CD4-positive, alpha-beta T cell (primary cell): ENCODE data around the gene NAA16. TPM values are rescaled to one million over a fixed set of nuclear protein-coding genes. Genes with fewer than 3 reads are reported as not detected.

ENCODE experiments used
- ATAC-seq: fragments of 200-7000 bp; cut with Tn5 transposase; one replicate; pipeline ENCODE4 v1.10.0; 2022; ENCODE audit warnings: mild to moderate bottlenecking; ENCODE audit not compliant: poor library complexity
- CTCF ChIA-PET: fragments of 350-600 bp; sonication (Branson Sonifier 250); formaldehyde crosslinking; loops from one replicate; lab custom pipeline; 2021; ENCODE audit warnings: antibody characterized with exemption, inconsistent platforms; lab: Charles Lee
- POLR2A ChIA-PET: fragments of 350-600 bp; sonication (Branson Sonifier 250); formaldehyde crosslinking; loops from one replicate; lab custom pipeline; 2021; ENCODE audit warnings: antibody characterized with exemption, inconsistent platforms; lab: Charles Lee
- DNase-seq, 14 experiments: peaks; one replicate each; pipeline ENCODE4 v3.0.0-alpha.2; 2013 to 2020; ENCODE audit warnings: mixed read lengths in 2 of 14
- H3K27ac ChIP-seq, 2 donors: one replicate each; pipeline versions ENCODE4 v1.5.1 to v1.7.0; 2013; ENCODE audit warnings: low read length in 2 of 2, low read depth in 1 of 2, mild to moderate bottlenecking in 1 of 2
- H3K27me3 ChIP-seq, 2 experiments: 1 replicate in 1 of 2; 2 replicates in 1 of 2; pipeline versions ENCODE4 v1.6.1 to v1.7.0; 2013; ENCODE audit warnings: low read length in 2 of 2, control low read depth in 1 of 2, mild to moderate bottlenecking in 1 of 2, moderate library complexity in 1 of 2; ENCODE audit not compliant: insufficient read depth in 2 of 2, control insufficient read depth in 1 of 2
- H3K36me3 ChIP-seq: one replicate; pipeline ENCODE4 v1.6.1; 2013; ENCODE audit warnings: low read length, control low read depth; ENCODE audit not compliant: insufficient read depth
- H3K4me1 ChIP-seq: one replicate; pipeline ENCODE4 v1.6.1; 2013; ENCODE audit warnings: low read length, control low read depth; ENCODE audit not compliant: insufficient read depth
- H3K4me3 ChIP-seq: one replicate; pipeline ENCODE4 v1.5.1; 2013; ENCODE audit warnings: mild to moderate bottlenecking, low read length, moderate library complexity
- H3K9me3 ChIP-seq, 2 experiments: 1 replicate in 1 of 2; 2 replicates in 1 of 2; pipeline versions ENCODE4 v1.6.1 to v1.7.0; 2013; ENCODE audit warnings: low read length in 2 of 2, mild to moderate bottlenecking in 2 of 2, control low read depth in 1 of 2, moderate library complexity in 1 of 2; ENCODE audit not compliant: control insufficient read depth in 1 of 2, insufficient read depth in 1 of 2
- H3K27ac Mint-ChIP-seq: one replicate; pipeline ENCODE4 v1.8.0; 2020; ENCODE audit warnings: mixed read lengths
- H3K27me3 Mint-ChIP-seq: one replicate; pipeline ENCODE4 v1.8.0; 2021; ENCODE audit warnings: mixed read lengths
- H3K36me3 Mint-ChIP-seq: one replicate; pipeline ENCODE4 v1.8.0; 2021; ENCODE audit warnings: low read depth, mixed read lengths
- H3K4me1 Mint-ChIP-seq: one replicate; pipeline ENCODE4 v1.8.0; 2021; ENCODE audit warnings: low read depth, mixed read lengths
- H3K4me3 Mint-ChIP-seq: one replicate; pipeline ENCODE4 v1.8.0; 2020; ENCODE audit warnings: mild to moderate bottlenecking, mixed read lengths
- H3K9me3 Mint-ChIP-seq: one replicate; pipeline ENCODE4 v1.8.0; 2020; ENCODE audit warnings: mixed read lengths
- CTCF ChIP-seq: fragments of 200-600 bp; IDR thresholded peaks from one replicate; pipeline ENCODE4 v1.8.0; 2022; ENCODE audit warnings: antibody characterized with exemption, mild to moderate bottlenecking
- intact Hi-C, 2 experiments: fragments of 100-400 bp; cut with DNase I in 1 of 2; cut with micrococcal nuclease in 1 of 2; formaldehyde crosslinking; loops; one replicate each; pipeline versions ENCODE4 v1.15.1 to v1.9.0; 2023 to 2025; cut with DNase I, micrococcal nuclease
- total RNA-seq, 174 experiments: library from RNA in 2 of 174; stranded (reverse) in 2 of 174; gene quantifications; one replicate each; pipeline ENCODE4 v1.2.3 and lab custom pipeline; 2021 to 2026

The NAA16 gene
- total RNA-seq, 2 experiments from 2014 or later = 76.9 to 80.5 TPM

DNA sequence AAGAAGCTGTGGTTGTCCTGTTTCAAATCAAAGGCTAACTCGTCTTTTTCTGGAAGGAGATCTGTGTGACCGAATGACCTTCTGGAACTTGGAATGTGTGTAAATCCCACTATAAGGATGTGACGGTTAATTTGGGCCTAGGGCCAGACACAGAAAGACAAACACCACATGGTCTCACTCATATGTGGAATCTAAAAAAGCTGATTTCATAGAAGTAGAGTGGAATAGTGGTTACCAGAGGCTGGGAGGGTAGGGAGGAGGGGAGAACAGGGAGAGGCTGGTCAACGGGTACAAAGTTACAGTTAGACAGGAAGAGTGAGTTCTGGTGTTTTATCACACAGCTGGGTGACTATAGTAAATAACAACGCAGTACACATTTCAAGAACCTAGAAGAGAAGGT is 107.0 kb downstream of the NAA16 start:
- H3K9me3 ChIP-seq = no peaks in the 10 kb centered on the region
- Mint-ChIP-seq H3K36me3 (no peaks in the 10 kb centered on the region), H3K4me3 (no peak overlapping the region), H3K27ac (no peak overlapping the region), H3K27me3 (no peaks in the 10 kb centered on the region), H3K4me1 (no peaks in the 10 kb centered on the region), H3K9me3 (no peaks in the 10 kb centered on the region)
- no peak for DNase-seq
- ChIA-PET POLR2A (interaction anchor here (0.6 kb wide), 1 partner anchor 212 kb away, joined by 4 read pairs; no protein-coding TSS in a partner anchor), CTCF (no interaction called here)
- H3K4me1 ChIP-seq = no peaks in the 10 kb centered on the region
- intact Hi-C loops = loop anchor here in 1 of 2 experiments (10.0 kb wide), 1 partner anchor 697 kb away; no protein-coding TSS in a partner anchor
- TF ChIP-seq CTCF = no peak
- no peak overlapping the region for H3K4me3 ChIP-seq
- no peaks in the 10 kb centered on the region for H3K36me3 ChIP-seq
- no peak for ATAC-seq
- no peak overlapping the region for H3K27ac ChIP-seq
- no peaks in the 10 kb centered on the region for H3K27me3 ChIP-seq

GRCh38 chr13:41418731-41419130 is 107.7 kb downstream of the NAA16 start:
- Histone ChIP-seq H3K27ac (no peak overlapping the region), H3K4me1 (no peaks in the 10 kb centered on the region), H3K27me3 (no peaks in the 10 kb centered on the region), H3K36me3 (no peaks in the 10 kb centered on the region), H3K4me3 (no peak overlapping the region), H3K9me3 (no peaks in the 10 kb centered on the region)
- Mint-ChIP-seq H3K36me3 (no peaks in the 10 kb centered on the region), H3K4me3 (no peak overlapping the region), H3K9me3 (no peaks in the 10 kb centered on the region), H3K4me1 (no peaks in the 10 kb centered on the region), H3K27me3 (no peaks in the 10 kb centered on the region), H3K27ac (no peak overlapping the region)
- no peak for DNase-seq
- ATAC-seq = no peak
- intact Hi-C loops = loop anchor here in 1 of 2 experiments (10.0 kb wide), 1 partner anchor 696 kb away; no protein-coding TSS in a partner anchor
- CTCF ChIA-PET = no interaction called here
- POLR2A ChIA-PET = no interaction called here
- no peak for TF ChIP-seq CTCF

- TF ChIP-seq CTCF = no peak
- ATAC-seq (no peak), DNase-seq (no peak)
- Mint-ChIP-seq H3K36me3 (no peaks in the 10 kb centered on the region), H3K4me3 (no peak overlapping the region), H3K27me3 (no peaks in the 10 kb centered on the region), H3K27ac (no peak overlapping the region), H3K4me1 (no peaks in the 10 kb centered on the region), H3K9me3 (no peaks in the 10 kb centered on the region)
- Histone ChIP-seq H3K4me3 (no peak overlapping the region), H3K36me3 (no peaks in the 10 kb centered on the region), H3K27ac (no peak overlapping the region), H3K27me3 (no peaks in the 10 kb centered on the region), H3K4me1 (no peaks in the 10 kb centered on the region), H3K9me3 (no peaks in the 10 kb centered on the region)
- POLR2A ChIA-PET = no interaction called here
- CTCF ChIA-PET = no interaction called here
- intact Hi-C loops = loop anchor here in 1 of 2 experiments (10.0 kb wide), 1 partner anchor 696 kb away; no protein-coding TSS in a partner anchor
Observed at GRCh38 chr13:41419206-41419605, 108.1 kb downstream of the NAA16 start.
